ENCODE measurements around the gene SP140L. TPM values are rescaled to one million over a fixed set of nuclear protein-coding genes. Genes with fewer than 3 reads are reported as not detected.

The SP140L gene
- total and polyA plus RNA-seq, 2 of the 8 experiments (the other 6 are each of a cell fraction or from before 2014, with no cell fraction given), result 0.36 to 1.5 TPM

DNA sequence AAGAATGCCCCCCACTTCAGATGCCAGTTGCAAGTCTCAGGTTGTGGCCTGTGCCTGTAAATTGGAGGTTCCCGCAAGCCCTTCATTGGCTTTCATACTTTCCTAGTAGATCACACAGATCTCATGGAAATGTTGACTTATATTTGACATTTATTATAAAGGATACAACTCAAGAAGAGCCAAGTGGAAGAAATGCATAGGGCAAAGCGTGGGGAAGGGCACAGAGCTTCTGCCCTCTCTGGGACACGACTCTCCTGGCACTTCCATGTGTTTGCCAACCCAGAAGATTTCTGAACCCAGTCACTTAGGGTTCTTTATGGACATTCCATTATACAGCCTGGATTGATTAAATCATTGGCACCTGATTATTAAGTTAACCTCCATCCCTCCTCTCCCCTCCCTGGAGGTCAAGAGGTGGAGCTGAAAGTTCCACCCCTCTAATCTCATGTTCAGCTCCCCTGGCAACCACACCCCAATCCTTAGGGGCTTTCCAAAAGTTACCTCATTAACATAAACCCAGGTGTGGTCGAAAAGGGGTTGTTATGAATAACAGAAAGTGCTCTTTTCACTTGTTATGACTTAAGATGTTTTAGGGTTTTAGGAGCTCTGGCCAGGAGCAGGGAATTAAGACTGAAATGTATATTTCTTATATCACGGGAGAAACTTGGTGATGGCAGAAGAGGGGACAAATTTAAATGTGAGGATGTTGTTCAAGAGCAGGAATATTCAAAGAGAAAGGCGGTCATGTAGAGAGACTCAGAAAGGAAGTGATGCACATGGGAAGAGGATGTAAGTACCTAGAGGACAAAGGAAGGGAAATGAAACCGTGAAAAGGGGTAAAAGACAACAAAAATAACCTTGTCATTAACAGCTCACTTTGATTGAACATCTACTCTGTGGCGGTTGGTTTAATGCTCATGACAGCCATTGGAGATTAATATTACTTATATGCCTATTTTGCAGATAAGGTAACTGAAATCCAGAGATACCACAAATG lies 120.8 kb downstream of the SP140L start:
- no peak overlapping the region for H2BK12ac ChIP-seq (ENCODE audit: low read depth, low read length)
- H2BK20ac ChIP-seq (ENCODE audit: low read length), result no peak overlapping the region
- no peaks in the 10 kb centered on the region for H3K36me3 ChIP-seq (ENCODE audit: control insufficient read depth in 2 of 4, insufficient read depth in 4 of 4, low read length in 3 of 4)
- POLR2A ChIA-PET (ENCODE audit: partially characterized antibody), result interaction anchor here (1.6 kb wide), 1 partner anchor 11 kb away, joined by 4 read pairs; no protein-coding TSS in a partner anchor
- H2BK5ac ChIP-seq (ENCODE audit: low read depth, low read length), result no peak overlapping the region
- H4K8ac ChIP-seq (ENCODE audit: extremely low read depth, insufficient read depth, low read length), result no peak overlapping the region
- 92% methylated on average over 8 of the region's 8 CpGs; no CpG with 5 or more reads in 1 of the 2 experiments for WGBS, 2 experiments (ENCODE audit: extremely low coverage in 1 of 2, insufficient coverage in 1 of 2, insufficient read length in 1 of 2, insufficient replicate concordance in 2 of 2, low coverage in 1 of 2, low lambda C conversion rate in 2 of 2, missing lambda C conversion rate in 1 of 2)
- H3K4me3 ChIP-seq (ENCODE audit: extremely low read depth in 1 of 4, insufficient read depth in 2 of 4, low read depth in 3 of 4, low read length in 4 of 4), result no peak overlapping the region
- no peaks in the 10 kb centered on the region; a peak in 1 of 7 replicates for H3K4me1 ChIP-seq (replicated peaks in 1 of 4; ENCODE audit: control insufficient read depth in 3 of 4, insufficient read depth in 4 of 4, low read length in 3 of 4)
- no peak overlapping the region for H2AK5ac ChIP-seq (ENCODE audit: low read depth, low read length)
- no peak overlapping the region for H3K27ac ChIP-seq (ENCODE audit: low read depth, low read length)
- no peak overlapping the region for H3K23ac ChIP-seq (ENCODE audit: insufficient read length)
- no peak overlapping the region for H3K4ac ChIP-seq (replicated peaks; ENCODE audit: insufficient read length, low read depth, low read length)
- no peaks in the 10 kb centered on the region for H3K23me2 ChIP-seq (ENCODE audit: low read depth, low read length)
- no peak overlapping the region for H3K18ac ChIP-seq (ENCODE audit: extremely low read depth, low read length)
- no peak overlapping the region for H3K9ac ChIP-seq (replicated peaks in 1 of 4; ENCODE audit: extremely low read depth in 1 of 4, low read depth in 3 of 4, low read length in 3 of 4)
- no peak overlapping the region for H3K4me2 ChIP-seq (ENCODE audit: insufficient read depth in 1 of 2, low read depth in 2 of 2, low read length in 2 of 2)
- H4K91ac ChIP-seq (replicated peaks; ENCODE audit: insufficient read length, low read length), result no peak overlapping the region
- H2BK120ac ChIP-seq (replicated peaks; ENCODE audit: low read depth, low read length), result no peak overlapping the region
- no peak overlapping the region for H4K5ac ChIP-seq (ENCODE audit: insufficient read length, low read depth, low read length)
- no peak for TF ChIP-seq SAP30 (IDR thresholded peaks at IDR 0.05; ENCODE audit: insufficient read depth, insufficient replicate concordance, low read length)
- no peaks in the 10 kb centered on the region for H3K79me1 ChIP-seq (ENCODE audit: low read depth, low read length)
- no peaks in the 10 kb centered on the region for H3K9me3 ChIP-seq (ENCODE audit: insufficient read depth in 2 of 2, low read depth in 1 of 2, low read length in 1 of 2)
- H3K14ac ChIP-seq (ENCODE audit: insufficient read length), result no peak overlapping the region
- CTCF ChIA-PET (ENCODE audit: partially characterized antibody), result interaction anchor here (0.6 kb wide), 1 partner anchor 29 kb away, joined by 3 read pairs; no protein-coding TSS in a partner anchor
- FAIRE-seq, result no peak
- DNase-seq (ENCODE audit: low read depth in 1 of 2, low spot score in 2 of 2), result no peak
- H2AFZ ChIP-seq (ENCODE audit: low read length), result no peak overlapping the region
- no peak overlapping the region for H2BK15ac ChIP-seq (ENCODE audit: low read length)
- H4K20me1 ChIP-seq (replicated peaks in 1 of 2; ENCODE audit: control insufficient read depth in 1 of 2, insufficient read depth in 2 of 2, low read length in 2 of 2), result no peaks in the 10 kb centered on the region
- no peaks in the 10 kb centered on the region for H3K27me3 ChIP-seq (replicated peaks in 1 of 4; ENCODE audit: control insufficient read depth in 3 of 4, extremely low read depth in 1 of 4, insufficient read depth in 3 of 4, low read length in 3 of 4)
- H3K79me2 ChIP-seq (ENCODE audit: control insufficient read depth in 1 of 2, insufficient read depth in 2 of 2, low read length in 2 of 2), result no peaks in the 10 kb centered on the region
- H3K56ac ChIP-seq (replicated peaks; ENCODE audit: insufficient read length, low read depth, low read length), result no peak overlapping the region

Data from H1 (cell line).